CD4-positive, alpha-beta T cell treated with Interleukin-4 for 4 hours (primary cell): ENCODE measurements around the gene PGK1.
"Not testable (repeated sequence)": the region's sequence is repeated elsewhere in the genome, so short reads cannot be mapped to it uniquely, and the experiment has no call there.

Experiments used
- DNase-seq: peaks from one replicate; pipeline ENCODE4 v3.0.0-alpha.2; 2020

Gene PGK1

DNA sequence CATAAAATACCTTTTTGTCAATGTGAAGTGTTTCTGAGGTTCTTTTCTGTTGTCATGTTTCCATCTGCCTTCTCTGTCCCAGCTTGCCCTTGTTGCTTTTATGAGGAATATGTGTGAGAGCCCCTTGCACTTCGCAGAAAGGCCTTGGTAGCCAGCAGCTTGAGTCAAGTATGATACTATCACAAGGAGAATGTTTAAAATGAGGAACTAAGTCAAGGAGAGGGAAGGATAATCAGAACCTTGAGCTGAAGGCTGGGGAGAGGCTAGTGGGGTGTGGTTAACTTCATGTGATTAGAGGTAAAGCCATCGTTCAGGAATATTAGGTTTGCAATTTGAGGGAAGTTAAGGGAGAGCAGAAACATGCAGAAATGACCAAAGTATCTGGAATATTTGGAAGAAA lies 12.7 kb downstream of the PGK1 start:
- no peak for DNase-seq

DNA sequence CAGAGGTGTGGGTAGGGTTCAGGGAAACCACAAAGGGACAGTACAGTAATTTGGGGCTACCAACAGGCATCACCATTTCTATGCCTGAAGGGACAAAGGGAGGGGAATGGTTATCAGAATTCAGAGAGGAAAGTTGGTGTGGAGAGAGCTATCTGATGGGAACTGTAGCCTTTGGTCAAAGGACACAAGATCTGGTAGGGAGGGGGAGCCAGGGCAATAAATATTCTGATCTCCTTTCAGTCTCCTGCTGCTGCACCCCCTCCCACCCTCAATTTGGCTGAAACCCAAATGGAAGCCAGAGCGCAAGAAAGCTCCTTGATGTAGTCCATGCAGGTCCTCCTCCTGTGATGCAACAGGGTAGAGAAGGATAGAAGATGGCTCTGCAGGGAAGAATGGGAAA lies 14.6 kb downstream of the PGK1 start:
- DNase-seq = no peak

DNA sequence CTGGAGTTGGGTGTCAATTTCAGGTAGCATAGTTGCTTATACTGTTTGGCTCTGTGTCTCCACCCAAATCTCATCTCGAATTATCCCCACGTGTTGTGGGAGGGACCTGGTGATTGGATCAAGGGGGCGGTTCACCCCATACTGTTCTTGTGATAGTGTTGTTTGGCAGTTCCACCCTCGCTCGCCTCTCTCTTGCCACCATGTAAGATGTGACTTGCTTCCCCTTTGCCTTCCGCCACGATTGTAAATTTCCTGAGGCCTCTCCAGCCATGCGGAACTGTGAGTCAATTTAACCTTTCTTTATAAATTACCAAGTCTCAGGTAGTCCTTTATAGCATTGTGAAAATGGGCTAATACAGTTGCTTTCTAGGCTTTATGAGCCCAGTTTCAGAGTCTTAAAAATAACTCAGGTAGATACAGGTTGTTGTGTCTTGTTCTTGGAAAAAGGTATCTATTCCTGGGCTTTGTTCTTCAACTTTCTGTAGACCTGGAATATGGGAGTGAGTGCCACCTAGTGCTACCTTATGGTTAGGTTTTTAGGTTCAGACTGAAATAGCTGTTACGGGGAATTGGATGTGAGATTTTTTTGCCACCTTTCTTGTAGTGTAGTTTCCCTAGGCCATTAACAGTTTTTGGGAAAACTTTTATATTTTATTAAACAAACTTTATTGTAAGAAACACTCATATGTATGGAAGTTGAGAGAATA lies 15.6 kb downstream of the PGK1 start:
- DNase-seq = peak; percentile 5

DNA sequence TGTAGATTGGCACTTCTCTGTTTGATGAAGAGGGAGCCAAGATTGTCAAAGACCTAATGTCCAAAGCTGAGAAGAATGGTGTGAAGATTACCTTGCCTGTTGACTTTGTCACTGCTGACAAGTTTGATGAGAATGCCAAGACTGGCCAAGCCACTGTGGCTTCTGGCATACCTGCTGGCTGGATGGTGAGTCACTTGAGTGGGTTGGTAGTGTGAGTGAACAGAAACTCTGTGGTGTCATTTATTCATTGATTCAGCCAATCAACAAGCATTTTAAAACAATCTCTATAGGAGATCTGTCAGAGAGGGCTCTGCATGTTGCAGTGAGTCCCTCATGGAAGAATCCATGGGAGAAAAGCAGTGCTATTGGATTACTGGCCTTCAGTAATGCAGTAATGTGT lies 19.1 kb downstream of the PGK1 start:
- DNase-seq = peak; percentile 27

DNA sequence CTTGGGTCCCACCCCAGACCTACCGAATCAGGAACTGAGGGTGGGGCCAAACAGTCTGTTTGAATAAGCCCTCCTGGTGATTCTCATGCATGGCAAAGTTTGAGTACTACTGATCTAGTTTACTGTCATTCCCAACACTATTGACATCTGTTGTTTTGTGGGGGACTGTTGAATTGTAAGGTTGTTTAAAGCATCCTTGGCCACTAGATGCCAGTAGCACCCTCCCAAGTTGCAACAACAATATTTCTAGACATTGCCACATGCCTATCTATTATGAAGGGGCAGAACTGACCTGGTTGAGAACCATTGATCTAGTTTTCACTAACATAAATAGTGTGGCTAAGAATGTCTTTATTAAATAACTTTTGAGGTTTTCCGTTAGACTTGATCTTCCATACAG lies 20.3 kb downstream of the PGK1 start:
- DNase-seq = no peak

DNA sequence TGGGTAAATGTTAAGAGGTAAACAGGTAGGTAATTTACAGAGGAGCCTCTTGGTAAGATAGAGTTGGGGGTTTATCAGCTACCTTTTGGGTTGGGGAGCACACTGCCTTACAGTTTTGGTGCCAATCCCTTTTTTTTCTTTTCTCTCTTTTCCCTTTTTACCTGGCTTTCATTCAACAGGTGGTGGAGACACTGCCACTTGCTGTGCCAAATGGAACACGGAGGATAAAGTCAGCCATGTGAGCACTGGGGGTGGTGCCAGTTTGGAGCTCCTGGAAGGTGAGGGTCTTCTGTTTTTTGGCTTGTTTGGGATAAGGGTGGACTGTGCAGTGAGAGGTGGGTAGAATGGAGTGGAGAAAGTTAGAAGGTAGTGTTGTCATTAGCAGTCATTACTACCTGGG lies 21.1 kb downstream of the PGK1 start:
- DNase-seq = no peak

DNA sequence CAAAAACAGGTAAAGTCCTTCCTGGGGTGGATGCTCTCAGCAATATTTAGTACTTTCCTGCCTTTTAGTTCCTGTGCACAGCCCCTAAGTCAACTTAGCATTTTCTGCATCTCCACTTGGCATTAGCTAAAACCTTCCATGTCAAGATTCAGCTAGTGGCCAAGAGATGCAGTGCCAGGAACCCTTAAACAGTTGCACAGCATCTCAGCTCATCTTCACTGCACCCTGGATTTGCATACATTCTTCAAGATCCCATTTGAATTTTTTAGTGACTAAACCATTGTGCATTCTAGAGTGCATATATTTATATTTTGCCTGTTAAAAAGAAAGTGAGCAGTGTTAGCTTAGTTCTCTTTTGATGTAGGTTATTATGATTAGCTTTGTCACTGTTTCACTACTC lies 21.7 kb downstream of the PGK1 start:
- DNase-seq = not testable (repeated sequence)

DNA sequence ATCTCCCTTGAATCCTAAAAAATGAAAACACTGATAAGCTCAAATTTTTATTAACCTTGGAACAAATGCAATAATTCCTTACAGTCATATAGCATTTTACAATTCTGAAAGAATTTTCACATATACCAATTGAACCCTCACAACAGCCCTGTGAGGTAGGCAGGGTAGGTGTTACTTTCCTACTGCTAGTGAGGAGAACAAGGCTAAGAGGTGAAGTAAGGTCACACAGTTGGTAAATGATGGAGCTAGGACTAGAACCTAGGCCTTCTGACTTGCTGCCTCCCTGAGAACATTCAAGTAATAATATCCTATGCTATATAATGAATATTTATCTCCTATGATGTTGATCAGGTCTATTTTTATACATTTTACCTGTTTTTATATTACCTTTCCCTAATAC lies 25.7 kb downstream of the PGK1 start:
- no peak for DNase-seq

DNA sequence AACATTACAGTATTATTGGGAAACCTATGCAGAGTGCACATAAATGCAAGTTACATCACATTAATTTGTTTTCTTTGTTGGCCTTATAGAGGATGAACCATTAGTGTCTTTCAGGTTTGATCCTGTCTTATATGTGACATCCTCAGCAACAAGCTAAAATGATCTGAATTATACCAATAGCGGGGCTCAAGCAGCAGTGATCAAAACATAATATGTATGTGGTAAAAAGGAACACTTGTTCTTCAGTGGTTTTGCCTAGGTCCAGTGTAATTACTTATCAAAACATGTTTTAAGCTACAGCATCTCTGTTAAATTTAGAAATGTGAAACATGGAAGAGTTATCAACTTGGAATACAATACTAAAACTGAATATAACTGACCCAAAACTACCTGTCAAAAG lies 26.3 kb downstream of the PGK1 start:
- no peak for DNase-seq

DNA sequence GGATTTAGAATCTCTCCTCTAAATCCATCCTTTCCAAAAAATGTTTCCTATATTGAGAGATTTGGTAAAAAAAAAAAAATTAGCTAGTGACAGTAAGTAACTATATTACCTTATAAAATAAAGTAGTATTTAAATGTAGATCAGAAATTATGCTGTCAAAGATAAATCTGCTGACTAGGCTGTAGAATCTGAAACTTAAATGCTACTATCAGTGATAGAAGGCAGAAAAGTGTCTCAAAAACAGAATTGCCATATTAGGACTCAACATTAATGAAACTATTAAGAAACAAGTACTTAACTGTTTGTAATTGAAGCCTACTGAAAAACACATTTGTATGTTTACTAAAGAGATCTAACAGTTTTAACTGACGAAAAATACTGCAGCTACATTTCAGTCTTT lies 27.1 kb downstream of the PGK1 start:
- no peak for DNase-seq

DNA sequence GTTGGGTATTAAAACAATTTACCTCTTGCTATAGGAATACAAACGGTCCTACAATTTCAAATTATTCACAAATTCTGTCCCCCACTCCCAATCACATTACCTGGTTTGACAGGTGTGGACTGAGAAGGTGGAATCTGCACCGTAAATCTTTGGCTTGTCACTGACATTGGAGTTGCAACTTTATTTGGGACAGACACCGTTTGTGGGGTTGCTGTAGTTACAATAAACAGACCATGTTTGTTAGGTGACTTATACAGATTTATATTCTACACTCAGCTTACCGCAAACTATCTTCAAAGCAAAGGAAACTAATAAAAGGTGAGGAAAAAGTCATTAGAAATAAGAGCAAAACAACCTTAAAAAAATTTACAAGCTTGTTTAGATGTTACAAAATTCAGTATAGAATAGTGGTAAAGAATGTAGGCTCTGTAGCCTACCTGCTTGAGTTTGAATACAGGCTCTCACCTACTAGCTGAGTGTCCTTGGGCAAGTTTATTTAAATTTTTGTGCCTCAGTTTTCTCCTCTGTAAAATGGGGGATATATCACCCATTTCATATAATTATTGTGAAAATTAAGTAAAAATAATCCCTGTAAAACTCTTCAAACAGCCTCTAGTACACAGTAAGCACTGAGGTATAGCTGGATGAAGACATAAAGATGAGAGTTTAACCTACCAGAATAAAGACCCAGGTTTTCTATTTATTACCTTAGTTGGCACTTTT lies 29.4 kb downstream of the PGK1 start:
- DNase-seq = peak; percentile 32

DNA sequence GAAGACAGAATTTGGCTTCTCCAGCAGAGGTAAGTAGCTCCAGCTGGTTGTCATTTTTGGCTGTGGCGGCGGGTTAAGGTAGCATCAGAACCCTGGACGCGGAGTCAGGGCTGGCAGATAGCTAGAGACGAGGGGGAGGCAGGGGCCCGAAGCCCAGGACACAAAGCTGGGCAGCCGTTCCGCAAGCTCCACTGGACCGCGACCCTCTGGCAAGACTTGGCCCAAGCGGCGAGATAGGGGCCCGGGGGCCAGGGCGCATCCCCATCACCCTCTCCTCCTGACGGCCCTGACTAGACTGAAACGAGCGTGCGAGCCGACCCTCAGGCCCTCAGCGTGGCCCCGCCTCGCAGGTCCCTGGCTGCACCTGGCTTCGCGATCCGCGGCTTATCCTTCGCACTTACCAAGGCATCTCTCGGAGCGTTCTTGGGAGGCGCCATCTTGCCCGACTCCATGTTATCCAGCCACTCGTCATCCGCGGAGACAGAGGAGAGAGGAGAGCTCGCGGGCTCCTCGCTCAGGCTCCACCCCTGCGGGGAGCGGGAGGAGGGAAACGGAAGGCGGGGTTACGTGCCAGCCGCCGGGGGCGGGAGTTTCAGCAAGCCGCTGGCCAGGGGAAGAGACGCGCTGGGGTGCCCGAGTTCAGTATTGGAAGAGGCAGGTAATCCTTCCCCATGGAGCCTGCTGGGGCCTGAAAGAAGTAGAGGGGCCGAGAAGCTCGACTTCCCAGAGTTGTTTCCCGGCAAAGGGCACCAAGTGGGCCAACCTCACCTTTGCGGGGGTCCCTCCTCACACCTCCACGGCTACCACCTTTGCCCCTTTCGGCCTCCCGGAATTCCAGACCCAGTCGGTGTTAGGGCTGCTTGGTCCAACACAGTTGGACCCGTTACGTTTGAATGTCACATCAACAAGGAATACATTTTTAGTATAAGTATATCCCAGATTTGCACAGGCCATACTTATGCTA lies 35.4 kb downstream of the PGK1 start, which contains the start of gene TAF9B:
TSS of gene TAF9B (minus strand) at position 491 of the 964 bp plus-strand sequence. CDS start at position 452, 39 bp downstream.
- peak; percentile 81 for DNase-seq

DNA sequence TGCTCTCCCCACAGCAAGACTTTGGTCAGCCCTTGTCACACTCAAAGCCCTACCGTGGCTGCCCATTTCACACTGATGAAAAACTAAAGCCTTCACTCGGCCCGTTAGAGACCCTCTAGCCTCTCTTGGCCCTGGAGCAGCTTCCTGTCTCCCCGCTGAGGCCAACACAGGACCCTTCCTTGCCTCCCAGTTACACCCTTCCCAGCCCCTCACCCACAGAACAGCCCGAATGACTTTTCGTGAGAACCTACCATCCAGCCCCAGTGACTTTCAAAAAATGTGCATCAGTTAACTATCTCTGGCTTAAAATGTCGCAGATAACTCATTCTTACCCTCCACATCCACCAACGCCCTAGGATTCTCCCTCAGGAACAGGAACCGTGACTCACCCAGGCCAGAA lies 36.2 kb downstream of the PGK1 start:
- no peak for DNase-seq

DNA sequence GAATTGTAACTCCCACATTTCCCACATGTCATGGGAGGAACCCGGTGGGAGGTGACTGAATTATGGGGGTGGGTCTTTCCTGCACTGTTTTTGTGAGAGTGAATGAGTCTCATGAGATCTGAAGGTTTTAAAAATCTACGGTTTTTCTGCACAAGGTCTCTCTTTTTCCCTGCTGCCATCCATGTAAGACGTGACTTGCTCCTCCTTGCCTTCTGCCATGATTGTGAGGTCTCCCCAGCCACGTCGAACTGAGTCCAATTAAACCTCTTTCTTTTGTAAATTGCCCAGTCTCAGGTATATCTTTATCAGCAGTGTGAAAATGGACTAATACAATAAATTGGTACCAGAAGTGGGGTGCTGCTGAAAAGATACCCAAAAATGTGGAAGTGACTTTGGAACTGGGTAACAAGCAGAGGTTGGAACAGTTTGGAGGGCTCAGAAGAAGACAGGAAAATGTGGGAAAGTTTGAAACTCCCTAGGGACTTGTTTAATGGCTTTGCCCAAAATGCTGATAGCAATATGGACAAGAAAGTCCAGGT lies 43.0 kb downstream of the PGK1 start:
- not testable (repeated sequence) for DNase-seq

DNA sequence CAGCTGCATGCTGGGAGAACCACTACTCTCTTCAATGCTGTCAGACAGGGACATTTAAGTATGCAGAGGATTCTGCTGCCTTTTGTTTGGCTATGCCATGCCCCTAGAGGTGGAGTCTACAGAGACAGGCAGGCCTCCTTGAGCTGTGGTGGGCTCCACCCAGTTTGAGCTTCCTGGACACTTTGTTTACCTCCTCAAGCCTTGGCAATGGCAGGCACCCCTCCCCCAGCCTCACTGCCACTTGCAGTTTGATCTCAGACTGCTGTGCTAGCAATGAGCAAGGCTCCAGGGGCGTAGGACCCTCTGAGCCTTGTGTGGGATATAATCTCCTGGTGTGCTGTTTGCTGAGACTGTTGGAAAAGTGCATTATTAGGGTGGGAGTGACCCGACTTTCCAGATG lies 53.3 kb downstream of the PGK1 start:
- peak; percentile 15 for DNase-seq

DNA sequence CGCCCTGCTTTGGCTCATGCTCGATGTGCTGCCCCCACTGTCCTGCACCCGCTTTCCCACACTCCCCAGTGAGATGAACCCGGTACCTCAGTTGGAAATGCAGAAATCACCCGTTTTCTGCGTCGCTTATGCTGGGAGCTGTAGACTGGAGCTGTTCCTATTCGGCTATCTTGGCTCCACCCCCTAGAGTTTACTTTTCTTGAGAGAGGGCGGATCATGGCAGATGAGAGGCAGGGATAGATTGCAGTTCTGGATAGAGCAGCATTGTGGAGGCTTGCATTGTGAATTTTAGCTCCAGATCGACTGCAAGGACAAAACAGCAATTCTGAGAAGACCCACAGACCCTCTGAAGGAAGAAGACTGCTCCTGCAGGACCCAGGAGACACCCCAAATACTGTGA lies 53.8 kb downstream of the PGK1 start:
- not testable (repeated sequence) for DNase-seq

DNA sequence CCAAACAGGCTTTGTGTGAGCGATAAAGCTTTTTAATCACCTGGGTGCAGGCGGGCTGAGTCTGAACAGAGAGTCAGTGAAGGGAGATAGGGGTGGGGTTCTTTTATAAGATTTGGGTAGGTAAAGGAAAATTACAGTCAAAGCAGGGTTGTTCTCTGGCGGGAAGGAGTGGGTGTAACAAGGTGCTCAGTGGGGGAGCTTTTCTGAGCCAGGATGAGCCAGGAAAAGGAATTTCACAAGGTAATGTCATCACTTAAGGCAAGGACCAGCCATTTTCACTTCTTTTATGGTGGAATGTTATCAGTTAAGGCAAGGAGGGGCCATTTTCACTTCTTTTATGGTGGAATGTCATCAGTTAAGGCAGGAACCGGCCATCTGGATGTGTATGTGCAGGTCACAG lies 56.7 kb downstream of the PGK1 start:
- not testable (repeated sequence) for DNase-seq

DNA sequence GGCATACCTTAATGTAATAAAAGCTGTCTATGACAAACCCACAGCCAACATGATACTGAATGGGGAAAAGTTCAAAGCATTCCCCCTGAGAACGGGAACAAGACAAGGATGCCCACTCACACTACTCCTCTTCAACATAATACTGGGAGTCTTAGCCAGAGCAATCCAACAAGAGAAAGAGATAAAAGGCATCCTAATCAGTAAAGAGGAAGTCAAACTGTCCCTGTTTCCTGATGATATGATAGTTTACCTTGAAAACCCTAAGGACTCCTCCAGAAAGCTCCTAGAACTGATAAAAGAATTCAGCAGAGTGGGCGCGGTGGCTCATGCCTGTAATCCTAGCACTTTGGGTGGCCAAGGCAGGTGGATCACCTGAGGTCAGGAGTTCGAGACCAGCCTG lies 59.1 kb downstream of the PGK1 start:
- DNase-seq = not testable (repeated sequence)

DNA sequence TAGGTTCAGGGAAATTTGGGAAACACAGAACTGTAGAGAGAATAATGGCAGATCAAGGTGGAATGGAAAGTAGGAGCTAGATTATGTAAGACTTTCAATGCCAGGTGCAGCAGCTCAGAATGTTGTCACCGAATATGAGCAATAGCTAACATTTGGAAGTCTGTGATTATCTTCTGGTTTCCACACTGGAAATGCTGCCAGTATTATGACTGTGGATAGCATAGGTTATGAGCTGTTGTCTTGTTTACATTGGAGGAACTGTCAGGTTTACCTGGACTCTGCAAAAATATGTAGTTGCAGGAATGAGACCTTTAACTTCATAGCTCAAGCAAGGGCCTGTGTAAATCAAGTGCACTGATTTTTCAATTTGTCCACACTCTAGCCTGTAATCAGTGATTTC lies 61.4 kb downstream of the PGK1 start:
- no peak for DNase-seq

DNA sequence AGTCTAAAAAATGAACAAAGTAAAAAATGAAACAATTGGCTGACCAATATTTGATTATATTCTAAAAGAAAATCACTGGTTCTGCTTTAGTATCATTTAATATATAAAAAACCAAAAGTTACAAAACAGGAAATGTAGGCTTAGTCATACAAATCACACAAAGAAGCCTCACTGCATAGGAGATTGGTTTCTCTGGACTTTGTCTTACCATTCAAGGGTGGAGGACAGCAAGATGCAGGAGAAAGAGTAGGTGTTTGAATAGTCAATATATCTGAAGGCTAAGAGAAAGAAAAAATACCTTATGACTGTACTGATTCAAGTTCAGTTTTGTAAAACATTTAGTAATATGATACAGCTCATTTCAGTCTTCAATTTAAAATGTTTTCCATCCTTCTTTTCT lies 64.0 kb downstream of the PGK1 start:
- peak; percentile 0 for DNase-seq
